SK-N-SH (cell line): ENCODE data around the gene IGF2R. TPM values are rescaled to one million over a fixed set of nuclear protein-coding genes. Genes with fewer than 3 reads are reported as not detected.

Experiments used
- CTCF ChIA-PET: fragments of 300-600, 350-600 bp; formaldehyde crosslinking; extraction: SDS; loops from one replicate; lab custom pipeline; 2021; lab: Yijun Ruan, JAX
- POLR2A ChIA-PET: fragments of 350-600 bp; sonication (Branson Sonifier 250); formaldehyde crosslinking; extraction: SDS; loops from one replicate; lab custom pipeline; 2020; ENCODE audit warnings: antibody characterized with exemption, inconsistent platforms; lab: Yijun Ruan, JAX
- DNase-seq: peaks from one replicate; pipeline ENCODE4 v3.0.0; 2012
- H2AFZ ChIP-seq: fragments of 200-600 bp; sonication (generic); 2 replicates; pipeline ENCODE4 v1.8.1; 2016; ENCODE audit warnings: antibody characterized with exemption, mild to moderate bottlenecking, low read depth
- H3F3A ChIP-seq: fragments of 200-600 bp; sonication (generic); replicated peaks from 2 replicates; pipeline ENCODE3; 2016; ENCODE audit warnings: antibody characterized with exemption, mild to moderate bottlenecking; ENCODE audit not compliant: insufficient read depth
- H3K27ac ChIP-seq, 2 experiments: fragments of 200-500 bp in 1 of 2; fragments of 200-600 bp in 1 of 2; sonication (Bioruptor generic) in 1 of 2; sonication (generic), shearing (Covaris generic) in 1 of 2; 2 replicates each; pipeline versions ENCODE4 v1.5.1 to v1.6.1; 2014 to 2016; ENCODE audit warnings: low read depth in 2 of 2, inconsistent platforms in 1 of 2, low read length in 1 of 2, mild to moderate bottlenecking in 1 of 2, mixed read lengths in 1 of 2
- H3K27me3 ChIP-seq: fragments of 200-600 bp; sonication (generic), shearing (Covaris generic); 2 replicates; pipeline ENCODE4 v1.6.1; 2016; ENCODE audit warnings: mixed run types; ENCODE audit not compliant: insufficient read depth
- H3K36me3 ChIP-seq, 2 experiments: fragments of 200-500 bp in 1 of 2; fragments of 200-600 bp in 1 of 2; sonication (Bioruptor generic) in 1 of 2; sonication (generic) in 1 of 2; replicated peaks in 1 of 2; 2 replicates each; pipeline versions ENCODE3 to v1.5.1; 2014 to 2016; ENCODE audit warnings: low read length in 1 of 2, mild to moderate bottlenecking in 1 of 2; ENCODE audit not compliant: insufficient read depth in 2 of 2, control insufficient read depth in 1 of 2
- H3K4me1 ChIP-seq, 2 experiments: fragments of 200-500 bp in 1 of 2; fragments of 200-600 bp in 1 of 2; sonication (Bioruptor generic) in 1 of 2; sonication (generic), shearing (Covaris generic) in 1 of 2; 2 replicates each; pipeline versions ENCODE4 v1.5.1 to v1.6.1; 2014 to 2016; ENCODE audit warnings: low read depth in 1 of 2, low read length in 1 of 2, mixed run types in 1 of 2; ENCODE audit not compliant: insufficient read depth in 2 of 2, control insufficient read depth in 1 of 2
- H3K4me2 ChIP-seq: fragments of 200-600 bp; sonication (generic), shearing (Covaris generic); 2 replicates; pipeline ENCODE4 v1.6.1; 2017; ENCODE audit warnings: mixed run types
- H3K4me3 ChIP-seq, 2 experiments: fragments of 200-500 bp in 1 of 2; fragments of 200-600 bp in 1 of 2; sonication (Bioruptor generic) in 1 of 2; sonication (generic), shearing (Covaris generic) in 1 of 2; 2 replicates each; pipeline versions ENCODE4 v1.5.1 to v1.8.1; 2014 to 2016; ENCODE audit warnings: low read depth in 2 of 2, inconsistent platforms in 1 of 2, low read length in 1 of 2, mild to moderate bottlenecking in 1 of 2, mixed read lengths in 1 of 2, moderate library complexity in 1 of 2
- H3K79me2 ChIP-seq: fragments of 200-600 bp; sonication (generic); 2 replicates; pipeline ENCODE4 v1.8.1; 2017; ENCODE audit warnings: mild to moderate bottlenecking; ENCODE audit not compliant: insufficient read depth
- H3K9ac ChIP-seq: fragments of 200-600 bp; sonication (generic); 2 replicates; pipeline ENCODE4 v1.6.1; 2017; ENCODE audit warnings: mixed run types
- H3K9me2 ChIP-seq: fragments of 200-600 bp; sonication (generic); 2 replicates; pipeline ENCODE4 v1.6.1; 2017; ENCODE audit warnings: mixed run types
- H3K9me3 ChIP-seq: fragments of 200-600 bp; sonication (generic); 2 replicates; pipeline ENCODE4 v1.6.1; 2017; ENCODE audit warnings: mixed run types, mild to moderate bottlenecking, moderate library complexity
- H4K20me1 ChIP-seq: fragments of 200-600 bp; sonication (generic); 2 replicates; pipeline ENCODE4 v1.6.1; 2017; ENCODE audit warnings: mild to moderate bottlenecking, mixed run types; ENCODE audit not compliant: insufficient read depth
- ELF1 ChIP-seq: IDR thresholded peaks from 2 replicates; pipeline ENCODE4 v1.4.0; 2012
- EZH2phosphoT487 ChIP-seq: fragments of 200-600 bp; sonication (generic); IDR thresholded peaks from 2 replicates; pipeline ENCODE4 v1.6.1; 2017; ENCODE audit warnings: low read depth, mixed run types, mild to moderate bottlenecking, antibody characterized with exemption, moderate library complexity, borderline replicate concordance
- GABPA ChIP-seq: IDR thresholded peaks from 2 replicates; pipeline ENCODE4 v1.4.0; 2012; ENCODE audit warnings: low read depth, mild to moderate bottlenecking
- MEF2A ChIP-seq: IDR thresholded peaks from 2 replicates; pipeline ENCODE4 v1.4.0; 2012; ENCODE audit warnings: low read depth, borderline replicate concordance
- POLR2AphosphoS5 ChIP-seq: IDR thresholded peaks from 2 replicates; pipeline ENCODE4 v1.6.1; 2012; ENCODE audit warnings: low read depth, low read length
- RAD21 ChIP-seq: IDR thresholded peaks from 2 replicates; pipeline ENCODE4 v1.6.1; 2012; ENCODE audit warnings: mild to moderate bottlenecking, low read length
- RCOR1 ChIP-seq: fragments of 150-350 bp; IDR thresholded peaks from 2 replicates; pipeline ENCODE4 v1.6.1; 2017; ENCODE audit warnings: antibody characterized with exemption, low read length
- RFX5 ChIP-seq: IDR thresholded peaks from 2 replicates; pipeline ENCODE4 v1.6.1; 2012; ENCODE audit warnings: mild to moderate bottlenecking, improper control_type of control experiment, low read length
- RXRA ChIP-seq: IDR thresholded peaks from 2 replicates; pipeline ENCODE4 v1.4.0; 2012; ENCODE audit warnings: low read depth, mild to moderate bottlenecking, borderline replicate concordance
- SMC3 ChIP-seq: IDR thresholded peaks from 2 replicates; pipeline ENCODE4 v1.6.1; 2012; ENCODE audit warnings: low read depth, low read length, improper control_type of control experiment
- TAF1 ChIP-seq: IDR thresholded peaks from 2 replicates; pipeline ENCODE4 v1.6.1; 2012; ENCODE audit warnings: low read depth, mild to moderate bottlenecking, low read length, moderate library complexity, borderline replicate concordance
- TEAD4 ChIP-seq: IDR thresholded peaks from 2 replicates; pipeline ENCODE4 v1.4.0; 2012; ENCODE audit warnings: mild to moderate bottlenecking, borderline replicate concordance; ENCODE audit not compliant: insufficient read depth
- USF1 ChIP-seq: IDR thresholded peaks from 2 replicates; pipeline ENCODE4 v1.4.0; 2012; ENCODE audit warnings: low read depth, borderline replicate concordance
- YY1 ChIP-seq: IDR thresholded peaks from 2 replicates; pipeline ENCODE4 v1.4.0; 2012; ENCODE audit warnings: low read depth, mild to moderate bottlenecking
- WGBS: methylation state at CpG from one replicate; pipeline ENCODE4 v1.1.6; 2017; ENCODE audit warnings: low lambda C conversion rate; 5-methylcytosine and 5-hydroxymethylcytosine counted together
- polyA plus RNA-seq, 3 experiments: library from polyadenylated mRNA; depleted of rRNA; stranded (reverse); fragments of >200 nt; gene quantifications; 2 replicates each; pipeline ENCODE4 v1.2.3, GENCODE V29; 2012

Gene IGF2R
- polyA plus RNA-seq, 1 of the 3 experiments (the other 2 are of a cell fraction): 45.0 TPM

GRCh38 chr6:160050022-160050421, 81.1 kb downstream of the IGF2R start:
- Histone ChIP-seq H3K27me3 (no peaks in the 10 kb centered on the region), H3K4me2 (no peak overlapping the region), H2AFZ (no peak overlapping the region), H3F3A (peaks cover under 1% of the 10 kb centered on the region), H4K20me1 (no peaks in the 10 kb centered on the region), H3K9ac (no peak overlapping the region), H3K9me3 (no peaks in the 10 kb centered on the region), H3K36me3 (peaks cover 55 to 76% of the 10 kb centered on the region in 2 experiments), H3K79me2 (no peaks in the 10 kb centered on the region), H3K27ac (no peak overlapping the region), H3K4me3 (no peak overlapping the region), H3K4me1 (no peaks in the 10 kb centered on the region), H3K9me2 (no peaks in the 10 kb centered on the region)
- 92% methylated on average over 7 of the region's 7 CpGs for WGBS
- ChIA-PET CTCF (no interaction called here), POLR2A (no interaction called here)
- no peak for TF ChIP-seq YY1
- no peak for TF ChIP-seq USF1
- no peak for TF ChIP-seq TEAD4
- no peak for TF ChIP-seq POLR2AphosphoS5
- no peak for TF ChIP-seq ELF1
- no peak for TF ChIP-seq RAD21
- TF ChIP-seq TAF1: no peak
- TF ChIP-seq MEF2A: no peak
- no peak for TF ChIP-seq RCOR1
- no peak for DNase-seq

- 80% methylated on average over 2 of the region's 2 CpGs for WGBS
- H3K9me3 ChIP-seq: no peaks in the 10 kb centered on the region
- H3K27ac ChIP-seq: no peak overlapping the region
- no peaks in the 10 kb centered on the region for H3K9me2 ChIP-seq
- H3K4me2 ChIP-seq: no peak overlapping the region
- TF ChIP-seq GABPA (no peak), TEAD4 (no peak), SMC3 (no peak), POLR2AphosphoS5 (no peak), RXRA (no peak), USF1 (no peak), RFX5 (no peak), EZH2phosphoT487 (no peak)
- H3K9ac ChIP-seq: no peak overlapping the region
- no peaks in the 10 kb centered on the region for H3F3A ChIP-seq
- POLR2A ChIA-PET: no interaction called here
- no peaks in the 10 kb centered on the region for H4K20me1 ChIP-seq
- H3K4me3 ChIP-seq: no peak overlapping the region
- peaks cover 49 to 72% of the 10 kb centered on the region in 2 experiments for H3K36me3 ChIP-seq
- no peaks in the 10 kb centered on the region for H3K79me2 ChIP-seq
- DNase-seq: no peak
- no peak overlapping the region for H2AFZ ChIP-seq
- CTCF ChIA-PET: no interaction called here
- H3K27me3 ChIP-seq: no peaks in the 10 kb centered on the region
- no peaks in the 10 kb centered on the region for H3K4me1 ChIP-seq
Observed at GRCh38 chr6:160051390-160051789, 82.5 kb downstream of the IGF2R start.
